Measurements from ENCODE around the gene TRIAP1. TPM values are rescaled to one million over a fixed set of nuclear protein-coding genes. Genes with fewer than 3 reads are reported as not detected.

Gene TRIAP1
- total RNA-seq, 4 donors from 2014 or later, result 2.4 to 17.0 (median 7.0) TPM

DNA sequence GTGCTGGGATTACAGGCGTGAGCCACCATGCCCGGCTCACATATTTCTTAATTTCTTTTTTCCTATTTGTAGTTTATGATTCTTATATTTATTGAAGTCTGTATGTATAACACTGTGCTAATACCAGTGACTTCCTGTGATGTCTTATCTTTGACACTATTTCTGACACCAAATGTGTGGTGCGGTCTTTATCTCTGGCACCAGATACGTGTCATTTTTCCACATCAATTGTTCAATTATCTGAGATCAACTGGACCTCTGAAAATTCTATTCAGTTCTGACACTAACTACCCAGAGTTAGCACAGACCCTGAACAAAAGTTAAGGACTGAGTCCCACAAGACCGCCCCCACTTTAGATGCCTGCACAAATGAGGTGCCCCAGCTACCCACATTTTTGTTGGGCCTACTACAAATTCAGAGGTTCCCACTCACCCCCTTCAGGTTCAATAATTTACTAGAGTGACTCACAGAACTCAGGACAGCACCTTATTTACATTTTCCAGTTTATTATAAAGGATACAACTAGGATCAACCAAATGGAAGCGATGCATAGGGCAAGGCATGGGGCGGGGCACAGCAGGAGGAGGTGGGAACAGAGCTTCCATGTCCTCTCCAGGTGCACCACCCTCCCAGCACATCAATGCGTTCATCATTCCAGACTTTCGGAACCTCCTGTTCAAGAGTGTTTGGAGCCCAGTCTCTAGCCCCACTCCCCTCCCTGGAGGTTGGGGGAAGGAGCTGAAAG is 35.0 kb upstream of the TRIAP1 start:
- Histone ChIP-seq H3K4me3 (no peak overlapping the region), H3K27me3 (no peaks in the 10 kb centered on the region), H3K27ac (no peak overlapping the region), H3K36me3 (peaks cover 0 to 11% (median 0%) of the 10 kb centered on the region in 3 donors), H3K4me1 (no peaks in the 10 kb centered on the region), H3K9me3 (no peaks in the 10 kb centered on the region)
- DNase-seq (ENCODE audit: low spot score in 2 of 2), result no peak
- no peak for TF ChIP-seq POLR2A (IDR thresholded peaks at IDR 0.05)
- no peak for TF ChIP-seq EP300 (IDR thresholded peaks at IDR 0.05)
- TF ChIP-seq, protein P1, sequence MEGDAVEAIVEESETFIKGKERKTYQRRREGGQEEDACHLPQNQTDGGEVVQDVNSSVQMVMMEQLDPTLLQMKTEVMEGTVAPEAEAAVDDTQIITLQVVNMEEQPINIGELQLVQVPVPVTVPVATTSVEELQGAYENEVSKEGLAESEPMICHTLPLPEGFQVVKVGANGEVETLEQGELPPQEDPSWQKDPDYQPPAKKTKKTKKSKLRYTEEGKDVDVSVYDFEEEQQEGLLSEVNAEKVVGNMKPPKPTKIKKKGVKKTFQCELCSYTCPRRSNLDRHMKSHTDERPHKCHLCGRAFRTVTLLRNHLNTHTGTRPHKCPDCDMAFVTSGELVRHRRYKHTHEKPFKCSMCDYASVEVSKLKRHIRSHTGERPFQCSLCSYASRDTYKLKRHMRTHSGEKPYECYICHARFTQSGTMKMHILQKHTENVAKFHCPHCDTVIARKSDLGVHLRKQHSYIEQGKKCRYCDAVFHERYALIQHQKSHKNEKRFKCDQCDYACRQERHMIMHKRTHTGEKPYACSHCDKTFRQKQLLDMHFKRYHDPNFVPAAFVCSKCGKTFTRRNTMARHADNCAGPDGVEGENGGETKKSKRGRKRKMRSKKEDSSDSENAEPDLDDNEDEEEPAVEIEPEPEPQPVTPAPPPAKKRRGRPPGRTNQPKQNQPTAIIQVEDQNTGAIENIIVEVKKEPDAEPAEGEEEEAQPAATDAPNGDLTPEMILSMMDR (IDR thresholded peaks at IDR 0.05), result no peak
- 96% methylated on average over 9 of the region's 9 CpGs for WGBS, 2 donors

DNA sequence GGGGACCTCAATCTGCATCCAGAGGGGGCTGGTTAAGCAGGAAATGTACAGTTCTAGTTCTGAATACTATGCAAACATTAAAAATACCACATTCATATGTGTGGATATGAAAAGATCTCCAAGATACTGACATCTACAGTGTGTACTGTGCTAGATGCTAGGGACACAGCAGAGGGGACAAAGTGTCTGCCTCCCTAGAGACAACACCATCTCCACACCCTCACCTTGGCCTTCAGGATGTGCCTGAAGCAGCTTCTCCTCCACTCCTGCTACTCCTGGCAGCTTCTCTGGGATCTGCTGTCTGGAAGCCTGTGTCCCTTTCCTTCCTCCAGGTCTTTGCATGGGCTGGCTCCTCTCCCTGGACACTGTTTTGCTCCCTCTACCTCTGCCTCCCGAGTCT is 34.0 kb upstream of the TRIAP1 start:
- 62 to 74% methylated on average over 1 of the region's 1 CpG for WGBS, 2 donors
- no peak overlapping the region for H3K27ac ChIP-seq
- no peak overlapping the region for H3K4me3 ChIP-seq
- no peaks in the 10 kb centered on the region for H3K27me3 ChIP-seq
- H3K36me3 ChIP-seq, result peaks cover 0 to 11% (median 0%) of the 10 kb centered on the region in 3 donors
- no peak for DNase-seq (ENCODE audit: low spot score in 2 of 2)
- H3K9me3 ChIP-seq, result no peaks in the 10 kb centered on the region
- TF ChIP-seq EP300 (IDR thresholded peaks at IDR 0.05) (no peak), POLR2A (IDR thresholded peaks at IDR 0.05) (no peak)
- TF ChIP-seq, protein P1 (IDR thresholded peaks at IDR 0.05), result no peak
- H3K4me1 ChIP-seq, result no peaks in the 10 kb centered on the region

DNA sequence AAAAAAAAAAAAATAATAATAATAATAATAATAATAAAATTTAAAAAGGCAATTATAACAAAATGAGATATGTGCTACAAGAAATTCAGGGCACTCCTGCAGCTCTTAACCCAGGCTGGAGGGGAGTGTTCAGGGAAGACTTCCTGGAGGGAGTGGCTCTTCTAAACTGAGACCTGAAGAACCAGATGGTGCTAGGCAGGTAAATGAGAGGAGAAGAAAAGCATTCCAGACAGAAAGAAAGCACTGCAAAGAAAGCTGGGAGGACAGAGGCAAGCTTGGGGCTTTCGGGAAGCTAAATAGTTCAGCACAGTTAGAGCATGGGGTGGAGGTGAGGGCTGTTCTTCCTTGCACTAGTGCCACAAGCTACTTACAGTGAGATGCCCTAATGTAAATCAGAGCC is 33.3 kb upstream of the TRIAP1 start:
- 59 to 63% methylated on average over 1 of the region's 1 CpG for WGBS, 2 donors

DNA sequence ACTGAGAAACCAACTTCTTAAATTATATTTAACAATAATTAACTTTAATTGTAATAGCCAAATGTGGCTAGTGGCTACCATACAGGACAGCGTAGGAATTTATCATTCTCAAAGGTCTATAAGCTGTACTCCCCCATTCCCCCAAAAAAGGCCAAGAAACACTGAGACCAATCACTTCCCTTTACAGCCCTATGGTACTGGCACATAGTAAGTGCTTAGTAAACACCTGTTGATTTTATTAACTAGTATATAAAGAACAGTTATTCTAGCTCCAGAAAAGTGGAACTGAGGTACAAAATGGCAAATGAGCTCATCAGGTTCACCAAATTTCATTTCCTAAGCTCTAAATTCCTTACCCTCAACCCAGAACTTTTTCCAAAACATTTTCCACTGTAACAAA is 29.5 kb upstream of the TRIAP1 start:
- Histone ChIP-seq H3K27me3 (no peaks in the 10 kb centered on the region), H3K4me1 (peaks cover 0 to 11% (median 1%) of the 10 kb centered on the region in 4 donors), H3K36me3 (no peaks in the 10 kb centered on the region), H3K27ac (no peak overlapping the region), H3K4me3 (no peak overlapping the region), H3K9me3 (no peaks in the 10 kb centered on the region)
- TF ChIP-seq EP300 (IDR thresholded peaks at IDR 0.05), result no peak
- TF ChIP-seq POLR2A (IDR thresholded peaks at IDR 0.05), result no peak
- TF ChIP-seq, protein P1 (IDR thresholded peaks at IDR 0.05), result no peak
- DNase-seq (ENCODE audit: low spot score in 2 of 2), result no peak
- 97 to 100% methylated on average over 1 of the region's 1 CpG for WGBS, 2 donors

More for the DNA sequence above, 33.3 kb upstream of the TRIAP1 start:
- no peak for DNase-seq (ENCODE audit: low spot score in 2 of 2)
- peaks cover 0 to 11% (median 0%) of the 10 kb centered on the region in 3 donors for H3K36me3 ChIP-seq
- H3K27ac ChIP-seq, result no peak overlapping the region
- H3K4me3 ChIP-seq, result no peak overlapping the region
- no peaks in the 10 kb centered on the region for H3K27me3 ChIP-seq
- TF ChIP-seq EP300 (IDR thresholded peaks at IDR 0.05) (no peak), POLR2A (IDR thresholded peaks at IDR 0.05) (no peak)
- TF ChIP-seq, protein P1 (IDR thresholded peaks at IDR 0.05), result no peak
- H3K9me3 ChIP-seq, result no peaks in the 10 kb centered on the region
- peaks cover 0 to 3% (median 0%) of the 10 kb centered on the region in 4 donors for H3K4me1 ChIP-seq

DNA sequence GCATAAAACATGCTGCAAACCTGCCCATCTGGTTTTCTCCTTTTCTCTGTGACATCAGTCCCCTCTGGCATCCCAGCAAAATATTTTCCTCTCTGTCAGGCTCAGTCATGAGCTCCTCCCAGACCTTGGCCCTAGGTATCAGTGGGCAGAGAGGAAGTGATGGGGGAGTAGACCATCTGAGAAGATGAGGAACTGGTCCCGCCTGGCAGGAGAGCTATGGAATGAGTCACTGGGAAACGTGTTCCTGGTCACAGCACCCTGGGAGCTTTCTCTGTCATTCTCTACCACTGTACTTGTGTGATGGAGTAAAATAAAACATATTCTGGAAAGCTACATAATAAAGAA is 28.4 kb upstream of the TRIAP1 start:
- no peaks in the 10 kb centered on the region for H3K9me3 ChIP-seq
- TF ChIP-seq POLR2A (IDR thresholded peaks at IDR 0.05) (no peak), EP300 (IDR thresholded peaks at IDR 0.05) (no peak)
- TF ChIP-seq, protein P1 (IDR thresholded peaks at IDR 0.05), result no peak
- H3K27me3 ChIP-seq, result no peaks in the 10 kb centered on the region
- H3K4me1 ChIP-seq, result peaks cover 0 to 19% (median 8%) of the 10 kb centered on the region in 4 donors
- no peak overlapping the region for H3K4me3 ChIP-seq
- no peaks in the 10 kb centered on the region for H3K36me3 ChIP-seq
- no peak for DNase-seq (ENCODE audit: low spot score in 2 of 2)
- H3K27ac ChIP-seq, result no peak overlapping the region
- WGBS, 2 donors, result 23 to 30% methylated on average over 2 of the region's 2 CpGs
